Gastrocnemius medialis (tissue), 4 donors: Measurements from ENCODE around the gene DNAJC1.

Source experiments
- POLR2A ChIP-seq, 2 donors: fragments of 450-650 bp; IDR thresholded peaks; one replicate each; pipeline ENCODE4 v1.6.1; 2017; ENCODE audit warnings: antibody characterized with exemption in 2 of 2, mild to moderate bottlenecking in 2 of 2, moderate library complexity in 2 of 2
- TF ChIP-seq, protein P1 (sequence below), 5 experiments: fragments of 450-650 bp in 3 of 5; fragments of 200-600 bp in 2 of 5; sonication (generic) in 2 of 5; IDR thresholded peaks in 4 of 5; conservative IDR thresholded peaks in 1 of 5; 1 replicate in 4 of 5; 2 replicates in 1 of 5; pipeline ENCODE4 v1.5.1; 2016 to 2019; ENCODE audit warnings: antibody characterized with exemption in 5 of 5, mild to moderate bottlenecking in 3 of 5, moderate library complexity in 3 of 5

DNA sequence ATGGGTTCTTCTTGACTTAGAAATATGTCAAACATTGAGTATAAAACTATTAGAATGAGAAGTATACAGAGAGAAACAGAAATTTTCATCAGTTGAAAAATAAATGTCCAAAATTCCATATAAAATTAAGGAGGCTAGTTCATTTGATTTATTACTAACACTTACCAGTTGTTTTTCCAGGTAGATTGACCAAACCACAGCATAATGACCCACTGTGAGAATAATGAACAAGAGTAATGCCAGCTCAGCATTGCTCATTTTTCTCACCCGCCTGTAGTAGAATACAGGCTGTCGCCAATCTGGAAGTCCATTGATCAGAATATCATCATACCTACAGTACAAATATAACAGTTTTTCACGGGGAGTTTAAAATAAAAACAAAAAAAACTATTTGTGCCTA lies 82.9 kb downstream of the DNAJC1 start:
- TF ChIP-seq POLR2A (IDR thresholded peaks at IDR 0.05), result no peak
- TF ChIP-seq, protein P1, sequence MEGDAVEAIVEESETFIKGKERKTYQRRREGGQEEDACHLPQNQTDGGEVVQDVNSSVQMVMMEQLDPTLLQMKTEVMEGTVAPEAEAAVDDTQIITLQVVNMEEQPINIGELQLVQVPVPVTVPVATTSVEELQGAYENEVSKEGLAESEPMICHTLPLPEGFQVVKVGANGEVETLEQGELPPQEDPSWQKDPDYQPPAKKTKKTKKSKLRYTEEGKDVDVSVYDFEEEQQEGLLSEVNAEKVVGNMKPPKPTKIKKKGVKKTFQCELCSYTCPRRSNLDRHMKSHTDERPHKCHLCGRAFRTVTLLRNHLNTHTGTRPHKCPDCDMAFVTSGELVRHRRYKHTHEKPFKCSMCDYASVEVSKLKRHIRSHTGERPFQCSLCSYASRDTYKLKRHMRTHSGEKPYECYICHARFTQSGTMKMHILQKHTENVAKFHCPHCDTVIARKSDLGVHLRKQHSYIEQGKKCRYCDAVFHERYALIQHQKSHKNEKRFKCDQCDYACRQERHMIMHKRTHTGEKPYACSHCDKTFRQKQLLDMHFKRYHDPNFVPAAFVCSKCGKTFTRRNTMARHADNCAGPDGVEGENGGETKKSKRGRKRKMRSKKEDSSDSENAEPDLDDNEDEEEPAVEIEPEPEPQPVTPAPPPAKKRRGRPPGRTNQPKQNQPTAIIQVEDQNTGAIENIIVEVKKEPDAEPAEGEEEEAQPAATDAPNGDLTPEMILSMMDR (IDR thresholded peaks at IDR 0.05 in 4 of 5, conservative IDR thresholded peaks at IDR 0.05 in 1 of 5), result no peak
